ENCODE results near the gene MNT.

MNT gene

GRCh38 chr17:2394775-2395201, 6.1 kb downstream of the MNT start:
- no peak for DNase-seq

- no peak for DNase-seq
These were observed 6.7 kb downstream of the MNT start for GRCh38 chr17:2393954-2394749.

GRCh38 chr17:2393174-2393953, 7.5 kb downstream of the MNT start:
- DNase-seq = no peak

GRCh38 chr17:2392252-2393173, 8.3 kb downstream of the MNT start:
- peak; percentile 90 for DNase-seq

- no peak for DNase-seq
These were observed 9.1 kb downstream of the MNT start for GRCh38 chr17:2391597-2392251.

- DNase-seq = no peak
These were observed 10.5 kb downstream of the MNT start for GRCh38 chr17:2390199-2390836.

GRCh38 chr17:2388683-2389055, 12.2 kb downstream of the MNT start:
- no peak for DNase-seq

- DNase-seq = no peak
These were observed 12.7 kb downstream of the MNT start for GRCh38 chr17:2388020-2388682.

- DNase-seq = no peak
These were observed 13.5 kb downstream of the MNT start for GRCh38 chr17:2387086-2388019.

GRCh38 chr17:2386400-2387085, 14.3 kb downstream of the MNT start:
- no peak for DNase-seq

- DNase-seq = no peak
These were observed 15.3 kb downstream of the MNT start for GRCh38 chr17:2385240-2386210.

- no peak for DNase-seq
These were observed 16.3 kb downstream of the MNT start for GRCh38 chr17:2384439-2385127.

- no peak for DNase-seq
These were observed 17.2 kb downstream of the MNT start for GRCh38 chr17:2383628-2384167.

- no peak for DNase-seq
These were observed 19.8 kb downstream of the MNT start for GRCh38 chr17:2380950-2381649.

GRCh38 chr17:2380226-2380922, 20.5 kb downstream of the MNT start:
- no peak for DNase-seq

All from SIG-M5 (cell line).